Measurements from ENCODE around the gene CRB1. TPM values are rescaled to one million over a fixed set of nuclear protein-coding genes. Genes with fewer than 3 reads are reported as not detected.

The CRB1 gene
- total RNA-seq, 3 donors from 2014 or later, result 0.51 TPM; not detected in 2

- no peak for TF ChIP-seq CTCF (IDR thresholded peaks at IDR 0.05)
- no peak for ATAC-seq
Observed at GRCh38 chr1:197393105-197393504, 125.1 kb downstream of the CRB1 start.

GRCh38 chr1:197393772-197394171, 125.7 kb downstream of the CRB1 start:
- no peaks in the 10 kb centered on the region for H3K4me1 ChIP-seq (ENCODE audit: low read depth)
- ATAC-seq (no peak), DNase-seq (no peak)
- no peak for TF ChIP-seq CTCF (IDR thresholded peaks at IDR 0.05)
- H3K4me3 ChIP-seq, result no peak overlapping the region
- no peaks in the 10 kb centered on the region for H3K9me3 ChIP-seq
- intact Hi-C loops (cut with DNase I, micrococcal nuclease), result no loop called here
- H3K36me3 ChIP-seq (ENCODE audit: low read depth), result no peaks in the 10 kb centered on the region

More at GRCh38 chr1:197393105-197393504, 125.1 kb downstream of the CRB1 start:
- Histone ChIP-seq H3K4me3 (no peak overlapping the region), H3K36me3 (ENCODE audit: low read depth) (no peaks in the 10 kb centered on the region), H3K4me1 (ENCODE audit: low read depth) (no peaks in the 10 kb centered on the region), H3K9me3 (no peaks in the 10 kb centered on the region)
- intact Hi-C loops (cut with DNase I, micrococcal nuclease), result no loop called here
- DNase-seq, result no peak

GRCh38 chr1:197394831-197395608, 127.0 kb downstream of the CRB1 start:
- no peak for DNase-seq
- Histone ChIP-seq H3K36me3 (ENCODE audit: low read depth) (no peaks in the 10 kb centered on the region), H3K4me1 (ENCODE audit: low read depth) (no peaks in the 10 kb centered on the region), H3K9me3 (no peaks in the 10 kb centered on the region), H3K4me3 (no peak overlapping the region)
- no peak for ATAC-seq
- TF ChIP-seq CTCF (IDR thresholded peaks at IDR 0.05), result no peak
- intact Hi-C loops (cut with DNase I, micrococcal nuclease), result no loop called here

GRCh38 chr1:197397895-197398294, 129.8 kb downstream of the CRB1 start:
- ATAC-seq, result no peak
- Histone ChIP-seq H3K4me1 (ENCODE audit: low read depth) (no peaks in the 10 kb centered on the region), H3K36me3 (ENCODE audit: low read depth) (no peaks in the 10 kb centered on the region), H3K4me3 (no peak overlapping the region), H3K9me3 (no peaks in the 10 kb centered on the region)
- no peak for DNase-seq
- no peak for TF ChIP-seq CTCF (IDR thresholded peaks at IDR 0.05)
- intact Hi-C loops (cut with DNase I, micrococcal nuclease), result no loop called here

- Histone ChIP-seq H3K4me3 (no peak overlapping the region), H3K9me3 (no peaks in the 10 kb centered on the region), H3K4me1 (ENCODE audit: low read depth) (no peaks in the 10 kb centered on the region), H3K36me3 (ENCODE audit: low read depth) (no peaks in the 10 kb centered on the region)
- ATAC-seq (peak; percentile 53), DNase-seq (peak in 1 of 3 donors; percentile 9)
- no peak for TF ChIP-seq CTCF (IDR thresholded peaks at IDR 0.05)
- intact Hi-C loops (cut with DNase I, micrococcal nuclease), result no loop called here
Observed at GRCh38 chr1:197399755-197400521, 131.9 kb downstream of the CRB1 start.

All from mucosa of descending colon (tissue), 3 donors.